ENCODE data around the gene PRDM16.

The PRDM16 gene

GRCh38 chr1:3453203-3453761, 384.3 kb downstream of the PRDM16 start:
- peak; percentile 36 to 53 for DNase-seq (ENCODE audit: extremely low read depth in 1 of 2, low read depth in 1 of 2)

DNA sequence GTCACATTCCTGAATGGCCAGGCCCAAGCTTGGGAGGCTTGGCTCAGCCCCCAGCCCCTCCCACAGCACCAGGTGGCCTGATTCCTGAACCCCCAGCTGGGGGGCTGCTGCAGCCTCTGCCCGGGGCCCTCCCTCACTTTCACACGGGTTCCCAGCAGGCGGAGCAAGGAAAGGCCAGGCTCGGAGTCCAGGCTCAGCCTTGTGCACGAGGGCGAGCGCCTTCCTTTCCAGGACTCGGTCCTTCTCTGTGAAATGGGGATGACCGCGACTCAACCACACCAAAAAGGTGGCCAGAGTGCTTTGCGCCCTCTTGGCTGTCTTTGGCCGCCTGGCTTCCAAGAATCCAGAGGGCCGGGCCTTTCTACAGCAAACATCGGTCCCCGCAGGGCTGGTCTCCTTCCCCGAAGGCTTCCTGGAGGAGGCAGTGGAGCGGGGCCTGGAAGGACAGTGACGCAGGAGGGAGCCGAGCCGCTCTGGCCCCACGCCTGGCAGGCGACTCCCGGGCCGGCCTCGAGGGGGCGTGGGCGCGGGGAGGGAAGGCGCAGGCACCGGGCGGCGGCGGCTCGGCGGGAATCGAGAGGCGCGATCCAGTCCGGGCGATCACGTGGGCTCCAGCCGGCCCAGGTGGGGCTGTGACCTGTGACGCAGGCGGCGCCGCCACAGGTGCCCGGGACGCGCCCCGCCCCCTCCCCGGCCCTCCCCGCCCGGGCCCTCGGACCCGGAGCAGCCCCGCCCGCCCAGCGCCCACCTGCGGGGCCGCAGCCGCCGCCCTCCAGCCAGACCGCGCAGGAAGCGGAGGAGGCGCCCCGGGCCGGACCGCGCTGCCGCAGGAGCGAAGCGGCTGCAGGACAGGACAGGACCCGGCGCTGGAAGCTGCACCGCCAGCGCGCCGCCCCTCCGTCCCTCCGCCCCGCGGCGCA, 385.1 kb downstream of the PRDM16 start, which contains the start of gene ARHGEF16:
Gene ARHGEF16 (plus strand): TSS at position 775 of the 920 bp plus-strand sequence. CDS start 8,420 bp downstream, outside the sequence.
- DNase-seq (ENCODE audit: extremely low read depth in 1 of 2, low read depth in 1 of 2) = no peak

DNA sequence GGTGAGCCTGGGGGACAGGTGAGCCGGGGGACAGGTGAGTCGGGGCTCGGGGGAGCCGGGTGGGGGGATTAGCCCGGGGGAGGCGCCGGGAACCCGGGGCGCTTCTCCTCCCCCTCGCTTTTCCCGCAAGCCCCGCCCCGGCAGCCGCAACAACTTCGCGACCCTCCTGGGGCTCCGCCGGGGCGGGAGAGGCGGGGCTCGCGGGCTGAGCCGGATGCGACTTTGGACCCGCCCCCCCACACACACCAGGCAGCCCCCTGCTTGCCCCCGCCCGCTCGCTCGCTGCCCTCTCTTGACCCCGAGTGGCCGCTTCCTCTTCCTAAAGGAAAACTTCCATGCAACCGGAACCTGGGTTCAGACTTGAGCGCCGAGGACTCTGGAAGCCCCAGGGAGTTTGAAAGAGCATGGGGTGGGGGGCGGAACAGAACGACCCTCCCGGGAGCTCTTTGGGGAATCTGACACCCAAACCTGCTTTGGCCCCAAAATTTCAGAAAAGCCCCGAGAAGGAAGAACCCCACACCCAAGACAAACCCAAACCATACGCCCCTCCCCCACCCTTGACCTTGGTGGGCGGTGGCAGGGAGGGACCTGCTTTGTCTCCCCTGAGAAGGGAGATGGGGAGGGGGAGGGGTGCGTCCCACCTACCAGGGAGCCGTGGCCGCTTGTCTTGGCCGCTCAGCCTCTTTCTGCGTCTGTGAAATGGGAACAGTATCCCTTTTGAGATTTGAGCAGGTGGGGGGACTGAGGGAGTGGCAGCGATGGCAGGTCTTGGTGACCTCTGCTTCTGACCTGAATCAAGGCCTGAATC, 386.0 kb downstream of the PRDM16 start:
- no peak for DNase-seq (ENCODE audit: extremely low read depth in 1 of 2, low read depth in 1 of 2)

DNA sequence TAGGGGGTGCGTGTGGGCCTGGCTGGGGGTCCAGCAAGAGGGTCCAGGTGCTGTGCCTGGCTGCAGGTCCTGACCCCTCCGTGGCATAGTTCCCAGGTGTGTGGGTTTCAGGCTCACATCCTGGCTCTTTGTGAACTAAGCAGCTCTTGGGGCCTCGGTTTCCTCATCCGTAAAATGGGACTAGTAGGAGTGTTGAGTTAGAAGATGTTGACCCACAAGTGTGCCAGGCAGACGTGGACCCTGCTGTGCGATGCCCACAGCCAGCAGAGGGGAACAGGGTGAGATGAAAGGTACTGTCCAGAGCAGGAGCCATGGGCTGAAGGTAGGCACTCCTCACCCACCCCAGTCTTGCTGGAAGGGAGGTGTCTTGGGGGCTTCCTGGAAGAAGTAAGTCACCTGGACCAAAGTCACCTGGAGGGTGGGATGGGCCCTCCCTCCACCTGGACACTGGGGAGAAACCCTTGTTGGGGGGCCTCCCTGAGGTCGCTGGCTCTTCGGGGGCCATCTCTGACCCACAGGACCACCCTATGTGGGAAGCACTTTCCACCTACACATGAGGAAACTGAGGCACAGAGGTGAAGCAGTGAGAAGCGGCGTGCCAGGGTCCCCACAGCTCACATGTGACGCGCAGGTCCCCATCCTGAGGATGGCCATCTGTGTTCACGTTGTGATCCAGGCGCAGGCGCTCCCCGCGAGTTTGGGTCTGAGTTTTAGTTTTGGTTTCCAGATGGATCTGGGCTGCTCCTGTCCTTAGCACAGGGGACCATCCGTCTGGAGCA, 386.9 kb downstream of the PRDM16 start:
- DNase-seq (ENCODE audit: extremely low read depth in 1 of 2, low read depth in 1 of 2) = no peak

- DNase-seq (ENCODE audit: extremely low read depth in 1 of 2, low read depth in 1 of 2) = no peak
Measured at GRCh38 chr1:3456449-3456963, 387.5 kb downstream of the PRDM16 start.

- DNase-seq (ENCODE audit: extremely low read depth in 1 of 2, low read depth in 1 of 2) = no peak
Measured at GRCh38 chr1:3456964-3457909, 388.2 kb downstream of the PRDM16 start.

DNA sequence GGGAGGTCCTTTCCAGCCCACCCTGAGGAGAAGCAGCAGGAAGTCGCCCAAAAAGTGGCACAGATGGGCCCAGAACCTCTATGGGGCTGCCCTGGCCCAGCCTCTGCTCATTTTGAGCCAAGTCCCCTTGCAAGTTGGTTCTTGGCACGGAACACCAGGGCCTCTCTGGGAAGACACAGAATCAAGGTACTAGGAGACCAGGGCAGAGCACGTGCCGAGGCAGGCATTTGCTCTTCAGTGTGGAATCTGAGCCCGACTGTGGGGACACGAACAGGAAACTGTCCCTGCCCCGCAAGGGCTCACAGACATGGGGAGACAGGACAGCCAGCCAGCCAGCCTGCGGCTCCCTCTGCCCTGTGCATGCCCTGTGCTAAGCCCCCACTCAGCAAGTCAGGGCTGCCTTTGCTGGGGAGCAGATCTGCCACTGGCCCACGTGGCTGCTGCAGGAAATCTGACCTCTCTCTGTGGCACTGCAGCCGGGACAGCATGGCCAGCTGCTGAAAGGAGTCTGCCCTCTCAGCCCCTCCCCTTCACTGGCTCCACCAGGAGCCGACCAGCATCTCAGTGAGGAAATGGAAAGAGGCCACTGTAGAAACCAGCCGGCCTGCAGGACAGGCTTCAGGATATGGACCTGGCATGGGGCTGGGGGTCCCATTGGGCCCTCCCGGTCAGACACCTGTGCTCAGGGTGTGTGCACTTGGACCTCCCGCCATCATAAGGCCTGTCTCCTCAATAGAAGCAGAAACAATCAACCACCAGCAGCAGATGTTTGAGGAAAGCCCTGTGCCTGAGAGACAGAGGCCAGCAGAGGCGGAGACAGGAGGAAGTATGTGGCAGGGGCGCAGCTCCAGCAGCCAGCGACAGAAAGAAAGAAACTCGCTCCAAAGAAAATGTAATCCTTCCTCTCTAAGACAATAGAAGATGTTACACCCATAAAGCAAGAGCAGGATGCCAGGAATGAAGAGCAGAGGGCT, 389.2 kb downstream of the PRDM16 start:
- DNase-seq (ENCODE audit: extremely low read depth in 1 of 2, low read depth in 1 of 2) = no peak

- no peak for DNase-seq (ENCODE audit: extremely low read depth in 1 of 2, low read depth in 1 of 2)
Measured at GRCh38 chr1:3459051-3459908, 390.3 kb downstream of the PRDM16 start.

DNA sequence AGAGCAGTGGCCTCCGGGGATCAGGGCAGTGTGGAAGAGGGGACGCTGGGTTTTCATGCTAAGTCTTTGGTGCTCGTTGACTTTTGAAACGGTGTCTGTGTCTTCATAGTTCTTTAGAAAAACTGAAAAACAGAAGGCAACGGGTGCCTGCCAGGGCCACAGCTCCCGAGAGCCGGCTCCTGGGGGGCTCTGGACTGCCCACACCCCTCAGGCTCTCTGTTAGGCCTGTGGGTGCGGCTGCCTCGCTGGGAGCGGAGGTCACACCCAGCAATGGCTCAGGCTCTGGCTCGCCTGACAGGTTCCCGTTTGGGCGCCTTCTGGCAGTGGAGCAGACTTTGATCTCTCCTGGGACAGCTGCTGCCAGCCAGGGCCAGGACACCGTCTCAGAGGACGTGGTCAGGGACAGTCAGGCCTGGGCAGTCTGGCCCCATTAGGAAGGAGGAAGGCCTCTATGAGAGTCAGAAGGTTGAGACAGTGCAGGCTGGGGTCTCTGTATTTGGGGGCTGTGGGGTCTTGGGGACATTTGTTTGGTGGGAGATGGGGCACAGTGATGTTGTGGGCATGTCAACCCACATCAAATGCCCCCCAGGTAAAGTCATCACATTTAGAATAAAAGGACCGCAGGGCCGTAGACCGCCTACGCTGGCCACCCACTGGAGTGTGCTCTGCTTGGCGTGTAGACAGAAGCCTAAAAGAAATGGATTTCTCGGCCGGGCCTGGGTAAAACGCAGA, 391.1 kb downstream of the PRDM16 start:
- DNase-seq (ENCODE audit: extremely low read depth in 1 of 2, low read depth in 1 of 2) = no peak

DNA sequence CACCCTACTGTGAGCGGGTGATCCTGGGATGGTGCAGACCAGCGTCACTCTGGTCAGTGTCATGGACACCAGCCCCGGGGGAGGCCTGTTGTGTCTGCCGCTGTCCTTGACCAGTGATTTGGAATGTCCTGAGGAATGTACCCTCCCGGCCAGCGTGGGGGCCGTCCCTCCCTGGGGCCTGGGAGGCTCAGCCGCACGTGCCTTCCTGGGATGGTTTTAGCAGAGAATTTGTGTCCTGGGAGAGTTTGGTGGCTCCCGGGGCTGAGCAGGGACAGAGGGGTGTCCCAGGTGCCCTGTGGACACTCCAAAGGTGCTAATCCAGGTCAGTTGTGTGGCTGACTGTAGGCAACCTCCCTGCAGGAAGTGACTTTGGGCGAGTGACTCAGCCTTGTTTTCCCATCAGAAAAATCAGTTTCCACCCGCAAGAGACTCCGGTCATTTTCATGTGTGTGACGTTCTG, 391.7 kb downstream of the PRDM16 start:
- no peak for DNase-seq (ENCODE audit: extremely low read depth in 1 of 2, low read depth in 1 of 2)

DNA sequence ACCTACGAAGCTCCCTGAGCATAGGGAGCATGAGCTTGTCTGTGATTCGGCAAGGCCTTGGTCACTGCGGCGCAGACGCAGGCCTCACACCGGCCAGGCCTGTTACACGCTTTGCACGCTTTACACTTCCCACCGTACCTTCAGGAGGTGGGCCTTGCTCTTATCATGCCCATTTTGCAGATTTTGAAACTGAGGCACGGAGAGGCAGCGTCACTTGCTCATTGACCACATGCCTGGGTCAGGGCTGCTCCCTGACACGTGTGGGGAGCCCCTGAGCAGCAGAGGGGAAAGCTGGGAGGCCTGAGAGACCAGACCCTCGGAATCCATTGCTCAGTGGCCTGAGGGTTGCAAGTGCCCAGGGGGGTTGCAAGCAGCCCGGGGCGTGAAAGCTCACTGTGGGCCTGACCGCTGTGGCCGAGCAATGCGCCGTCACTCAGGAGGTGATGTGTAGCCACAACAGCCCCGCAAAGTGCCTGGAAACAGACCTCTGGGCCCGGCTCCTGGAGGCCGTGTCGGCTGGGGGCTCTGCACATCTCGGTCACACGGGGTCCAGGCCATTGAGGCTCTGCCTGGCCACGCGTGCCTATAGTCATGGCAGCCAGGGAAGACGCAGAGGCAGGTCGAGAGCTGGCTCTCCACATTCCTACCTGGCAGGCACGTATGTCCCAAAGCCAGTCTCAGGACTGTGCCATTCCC, 392.4 kb downstream of the PRDM16 start:
- no peak for DNase-seq (ENCODE audit: extremely low read depth in 1 of 2, low read depth in 1 of 2)

DNA sequence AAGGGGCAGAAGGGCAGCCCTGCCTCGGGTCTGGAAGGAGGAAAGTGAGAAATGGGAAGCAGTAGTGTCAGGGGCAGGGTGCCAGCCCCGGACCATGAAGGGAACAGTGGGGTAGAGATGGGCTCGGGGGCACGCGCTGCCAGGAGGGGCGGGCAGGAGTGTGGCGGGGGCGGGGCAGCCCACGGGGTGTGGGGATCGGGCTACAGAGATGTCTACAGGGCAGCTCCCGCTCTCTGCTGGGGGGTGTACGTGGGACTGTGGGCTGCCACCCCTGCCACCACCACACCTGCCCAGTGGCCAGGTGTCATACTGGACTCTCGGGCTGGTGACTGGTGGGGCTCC, 392.9 kb downstream of the PRDM16 start:
- no peak for DNase-seq (ENCODE audit: extremely low read depth in 1 of 2, low read depth in 1 of 2)

- no peak for DNase-seq (ENCODE audit: extremely low read depth in 1 of 2, low read depth in 1 of 2)
Measured at GRCh38 chr1:3462356-3463012, 393.5 kb downstream of the PRDM16 start.

- DNase-seq (ENCODE audit: extremely low read depth in 1 of 2, low read depth in 1 of 2) = no peak
Measured at GRCh38 chr1:3463013-3463385, 394.0 kb downstream of the PRDM16 start.

DNA sequence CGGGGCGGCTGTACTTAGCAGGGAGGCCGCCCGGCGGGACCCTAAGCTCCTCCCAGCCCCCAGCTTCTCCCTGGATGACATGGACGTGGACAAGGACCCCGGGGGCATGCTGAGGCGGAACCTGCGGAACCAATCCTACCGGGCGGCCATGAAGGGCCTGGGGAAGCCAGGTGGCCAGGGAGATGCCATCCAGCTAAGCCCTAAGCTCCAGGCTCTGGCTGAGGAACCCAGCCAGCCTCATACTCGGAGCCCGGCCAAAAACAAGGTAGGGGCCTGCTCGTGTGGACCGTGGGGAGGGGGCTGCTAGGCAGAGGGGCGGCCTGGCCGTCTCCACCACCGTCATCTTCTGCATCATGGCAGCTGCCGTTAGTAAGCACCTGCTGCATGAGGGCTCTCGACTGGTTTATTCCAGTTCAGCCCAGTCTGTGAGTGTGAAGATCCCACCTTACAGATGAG, 394.4 kb downstream of the PRDM16 start:
- no peak for DNase-seq (ENCODE audit: extremely low read depth in 1 of 2, low read depth in 1 of 2)
